Fibroblast of skin of right biceps (primary cell): Measurements from ENCODE around the gene EPHB1.

Experiments
- DNase-seq: peaks from one replicate; pipeline ENCODE4 v3.0.0-alpha.2; 2013

EPHB1 gene

GRCh38 chr3:135301670-135302069, 506.6 kb downstream of the EPHB1 start:
- no peak for DNase-seq

- DNase-seq: no peak
Measured at GRCh38 chr3:135304378-135304777, 509.3 kb downstream of the EPHB1 start.
